Measurements from ENCODE around the gene HMX1.

Gene HMX1

GRCh38 chr4:8854931-8855330 is 16.7 kb downstream of the HMX1 start:
- no peak for FAIRE-seq

GRCh38 chr4:8854016-8854415 is 17.6 kb downstream of the HMX1 start:
- FAIRE-seq = no peak

- no peak for FAIRE-seq
Observed at GRCh38 chr4:8853249-8853648, 18.4 kb downstream of the HMX1 start.

DNA sequence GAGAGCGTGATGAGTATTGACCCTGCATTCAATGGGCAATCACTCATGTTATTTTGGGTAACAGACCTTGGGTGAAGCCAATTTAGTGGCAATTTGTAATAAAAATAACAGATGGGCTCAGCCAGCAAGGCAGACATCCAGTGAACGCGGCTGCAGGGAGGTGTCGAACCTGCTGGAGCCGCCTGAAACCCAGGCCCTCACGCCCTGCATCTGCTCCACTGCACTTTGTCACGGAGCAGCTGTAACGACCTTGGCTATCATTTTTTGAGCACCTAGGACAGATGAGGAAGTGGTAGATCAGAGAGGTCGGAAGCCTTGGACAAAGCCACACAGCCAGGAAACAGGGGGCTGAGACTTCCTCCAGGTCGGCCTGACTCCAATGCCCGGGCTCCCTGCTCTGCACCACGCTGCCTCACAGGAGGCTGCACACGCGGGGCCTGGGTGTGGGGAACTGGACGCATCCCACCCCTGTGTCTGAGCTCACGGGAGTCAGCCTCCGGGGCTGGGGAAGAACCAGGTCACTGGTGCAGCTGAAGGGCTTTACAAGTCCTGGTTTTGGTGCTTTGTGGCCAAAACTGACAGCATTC is 19.4 kb downstream of the HMX1 start:
- FAIRE-seq = no peak

DNA sequence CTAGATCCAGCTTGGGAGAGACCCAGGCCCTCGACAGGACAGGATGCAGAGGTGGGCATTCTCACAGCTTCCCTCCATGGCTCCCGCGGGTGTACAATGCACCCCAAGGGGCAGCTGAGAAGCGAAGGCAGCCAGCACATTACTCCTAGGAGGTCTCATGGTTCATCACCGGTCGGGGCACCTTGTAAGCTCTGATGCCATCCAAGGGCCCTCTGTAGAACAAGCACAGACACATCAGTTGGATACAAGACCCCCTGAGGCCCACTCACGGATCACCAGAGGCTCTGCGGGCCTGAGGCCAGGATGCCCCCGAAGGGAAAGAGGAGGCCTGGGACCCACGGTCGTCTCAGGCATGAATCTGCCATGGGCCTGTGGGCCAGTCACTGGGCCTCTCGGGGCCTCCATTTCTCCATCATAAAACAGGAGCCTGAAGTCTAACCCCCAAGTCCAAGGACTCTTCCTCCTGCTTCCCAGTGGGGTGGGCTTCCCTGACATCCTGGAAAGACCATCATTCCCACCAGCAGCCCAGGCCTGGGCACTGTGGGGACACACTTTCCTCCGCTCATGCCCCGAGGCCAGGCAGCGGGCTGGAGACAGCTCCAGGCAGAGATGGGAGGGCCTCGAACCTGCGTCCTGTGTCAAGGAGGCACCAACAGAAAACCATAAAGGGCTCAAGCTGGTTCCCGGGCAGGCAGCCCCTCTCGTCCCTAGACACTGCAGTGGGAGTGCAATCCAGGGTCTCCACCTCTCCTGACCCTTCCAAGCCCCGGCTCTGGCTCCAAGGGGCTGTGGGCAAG is 20.1 kb downstream of the HMX1 start:
- FAIRE-seq = no peak

- FAIRE-seq = no peak
Observed at GRCh38 chr4:8850830-8851188, 20.8 kb downstream of the HMX1 start.

DNA sequence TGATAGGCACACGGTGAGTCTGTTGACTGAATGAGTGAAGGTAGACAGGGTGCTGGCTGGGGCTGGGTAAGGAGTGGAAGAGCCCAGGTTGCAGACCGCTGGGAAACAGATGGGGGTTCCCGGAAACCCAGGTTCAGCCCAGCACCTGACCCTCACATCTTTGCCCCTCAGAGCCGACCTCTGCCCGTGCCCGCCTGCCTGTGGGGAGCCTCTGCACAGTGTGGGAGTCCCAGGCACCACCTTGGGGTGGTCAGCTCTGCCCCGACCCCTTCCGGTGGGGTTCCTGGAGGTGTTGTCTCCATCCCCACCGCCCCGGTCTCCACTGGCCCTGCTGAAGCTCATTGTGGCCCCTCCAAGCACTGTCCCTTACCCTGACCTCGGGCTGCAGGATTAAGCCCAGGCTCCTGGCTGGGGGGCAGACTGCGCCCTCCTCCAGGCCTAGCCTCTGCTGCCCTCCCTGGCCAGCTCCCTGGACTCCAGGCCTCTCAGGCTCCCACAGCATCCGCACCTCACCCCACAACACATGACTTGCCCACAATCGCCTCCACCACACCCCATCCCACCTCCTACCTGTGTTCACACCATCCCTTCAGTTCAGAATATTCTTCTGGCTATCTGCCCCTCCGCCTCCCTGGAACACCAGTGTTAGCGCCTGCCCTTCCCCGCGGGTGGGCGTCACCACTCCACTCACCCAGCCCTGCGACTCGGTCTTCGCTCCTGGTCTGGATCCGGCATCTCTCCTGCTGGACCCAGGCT is 21.4 kb downstream of the HMX1 start:
- FAIRE-seq = no peak

GRCh38 chr4:8849266-8850073 is 22.2 kb downstream of the HMX1 start:
- FAIRE-seq = no peak

DNA sequence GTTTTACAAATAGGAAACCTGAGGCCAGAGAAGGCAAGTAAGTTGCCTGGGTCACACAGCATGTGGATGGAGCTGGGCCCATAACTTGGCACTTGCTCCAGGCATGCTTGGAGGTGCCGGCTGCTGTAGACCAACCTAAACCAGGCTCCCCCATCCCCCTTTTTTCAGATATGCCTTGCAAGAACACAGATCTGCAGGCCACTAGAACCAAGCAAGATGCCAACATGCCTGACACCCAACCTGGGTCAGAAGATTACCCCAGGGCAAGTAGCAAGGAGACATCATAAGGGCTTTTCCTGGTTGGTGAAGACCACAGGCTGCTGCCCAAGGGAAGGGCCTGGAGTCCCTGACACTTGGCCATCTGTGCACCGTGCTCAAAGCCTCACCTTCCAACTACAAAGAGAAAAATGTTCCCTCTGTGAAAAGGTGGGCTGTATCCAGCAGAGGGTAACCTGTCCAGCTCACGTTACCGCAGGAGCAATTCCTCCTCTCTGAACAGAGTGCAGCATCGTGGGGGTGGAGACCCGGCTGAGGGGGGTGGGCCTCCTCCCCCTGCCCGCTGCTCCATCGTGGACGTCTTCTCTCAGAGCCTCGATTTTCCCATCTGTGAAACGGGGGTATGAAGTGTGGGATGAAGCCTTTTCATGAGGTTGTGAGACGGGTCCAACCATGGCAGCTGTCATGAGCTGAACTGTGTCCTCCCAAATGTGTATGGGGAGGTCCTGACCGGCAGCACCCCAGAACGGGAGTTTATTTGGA is 23.0 kb downstream of the HMX1 start:
- no peak for FAIRE-seq

DNA sequence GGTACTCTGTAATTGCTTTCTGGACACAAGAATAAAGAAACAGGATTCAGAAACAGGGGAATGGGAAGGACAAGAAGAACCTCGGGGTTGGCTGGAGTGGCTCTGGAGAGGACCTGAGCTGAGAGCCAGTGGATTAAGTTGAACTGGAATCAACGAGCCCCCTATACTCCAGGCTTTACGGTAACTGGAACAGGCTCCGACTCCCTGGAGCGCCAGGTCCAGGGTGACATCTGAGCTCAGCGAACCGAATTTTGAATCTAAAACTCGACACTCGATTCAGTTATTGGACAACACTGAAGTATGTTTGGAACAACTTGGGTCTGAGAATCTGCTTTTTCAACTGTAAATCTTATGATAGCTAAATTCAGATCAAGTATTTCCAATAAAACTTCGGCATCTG is 23.9 kb downstream of the HMX1 start:
- no peak for FAIRE-seq

- FAIRE-seq = no peak
Observed at GRCh38 chr4:8847331-8847730, 24.3 kb downstream of the HMX1 start.

DNA sequence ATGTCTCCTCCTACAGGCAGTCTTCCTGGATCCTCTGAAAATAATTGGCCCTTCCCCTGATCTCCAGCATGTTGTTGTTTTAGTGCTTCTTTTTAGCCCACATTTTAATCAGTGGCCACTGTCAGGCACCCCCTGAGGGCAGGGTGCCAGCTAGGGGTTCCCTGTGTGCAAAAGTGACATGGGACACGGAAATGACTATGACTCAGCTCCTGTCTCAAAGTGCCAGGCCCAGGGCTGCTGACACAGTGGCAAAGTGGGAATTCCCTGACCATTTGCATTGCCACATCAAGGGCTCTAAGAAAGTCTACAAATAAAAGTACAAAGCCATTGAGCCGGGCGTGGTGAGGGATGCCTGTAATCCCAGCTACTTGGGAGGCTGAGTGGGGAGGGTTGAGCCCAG is 24.8 kb downstream of the HMX1 start:
- no peak for FAIRE-seq

DNA sequence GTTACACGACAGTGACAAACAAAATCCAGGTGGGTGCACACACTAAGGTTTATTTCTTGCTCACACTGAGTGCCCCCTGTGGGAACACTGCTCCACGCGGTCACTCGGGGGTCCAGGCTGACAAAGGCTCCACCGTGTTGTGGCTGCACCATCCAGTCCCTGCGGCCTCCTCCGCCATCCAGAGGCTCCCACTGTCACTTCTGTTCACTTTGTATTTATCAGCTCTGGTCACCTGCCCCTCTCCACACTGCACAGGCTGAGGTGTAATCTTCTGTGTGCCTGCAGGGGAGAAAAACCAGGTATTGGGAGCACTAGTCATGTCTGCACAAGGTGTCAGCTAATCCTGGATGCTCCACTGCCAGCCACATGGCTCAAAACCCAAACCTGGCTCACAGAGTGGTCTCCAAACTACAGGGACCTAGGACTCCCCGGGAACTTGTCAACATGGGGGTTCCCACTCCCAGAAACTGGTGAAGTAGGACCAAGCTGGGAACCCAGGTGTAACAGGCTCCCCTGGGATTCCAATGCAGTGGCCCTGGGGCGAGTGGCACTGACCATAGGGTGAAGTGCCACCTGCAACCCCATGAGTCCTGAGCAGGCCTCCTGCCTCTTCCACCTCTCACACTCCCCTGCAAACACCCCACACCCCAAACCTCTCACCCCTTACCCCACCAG is 25.5 kb downstream of the HMX1 start:
- FAIRE-seq = no peak

GRCh38 chr4:8844976-8845690 is 26.5 kb downstream of the HMX1 start:
- FAIRE-seq = no peak

DNA sequence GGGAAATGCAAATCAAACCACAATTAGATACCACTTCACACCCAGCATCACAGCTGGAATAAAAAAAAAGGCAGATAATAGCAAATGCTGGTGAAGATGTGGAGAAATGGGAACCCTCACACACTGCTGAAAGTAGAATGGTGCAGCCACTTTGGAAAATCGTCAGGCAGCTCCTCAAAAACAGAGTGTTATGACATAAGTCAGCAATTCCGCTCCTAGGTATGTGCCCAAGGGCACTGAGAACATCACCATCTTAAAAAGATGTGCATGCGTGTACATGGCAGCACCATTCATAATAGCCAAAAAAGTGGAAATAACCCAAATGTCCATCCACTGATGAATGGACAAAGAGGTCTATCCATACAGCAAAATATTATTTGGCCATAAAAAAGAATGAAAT is 28.0 kb downstream of the HMX1 start:
- no peak for FAIRE-seq

GRCh38 chr4:8842614-8843013 is 29.0 kb downstream of the HMX1 start:
- no peak for FAIRE-seq

DNA sequence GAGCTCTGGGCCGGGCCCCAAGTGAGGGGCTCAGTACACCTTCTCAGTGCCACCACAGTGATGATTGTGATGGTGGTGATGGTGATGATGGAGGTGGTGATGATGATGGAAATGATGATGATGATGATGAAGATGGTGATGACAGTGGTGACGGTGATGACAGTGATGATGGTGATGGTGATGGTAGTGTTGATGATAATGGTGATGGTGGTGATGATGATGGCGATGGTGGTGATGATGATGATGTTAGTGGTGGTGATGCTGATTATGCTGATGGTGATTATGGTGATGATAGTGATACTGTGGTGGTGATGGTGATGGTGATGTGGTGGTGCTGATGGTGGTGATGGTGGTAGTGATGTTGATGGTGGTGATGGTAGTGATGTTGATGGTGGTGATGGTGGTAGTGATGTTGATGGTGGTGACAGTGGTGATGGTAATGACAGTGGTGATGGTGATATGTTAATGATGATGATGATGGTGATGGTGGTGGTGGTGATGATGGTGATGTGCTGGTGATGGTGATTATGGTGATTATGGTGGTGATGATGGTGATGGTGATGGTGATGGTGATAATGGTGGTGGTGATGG is 29.9 kb downstream of the HMX1 start:
- FAIRE-seq = no peak

DNA sequence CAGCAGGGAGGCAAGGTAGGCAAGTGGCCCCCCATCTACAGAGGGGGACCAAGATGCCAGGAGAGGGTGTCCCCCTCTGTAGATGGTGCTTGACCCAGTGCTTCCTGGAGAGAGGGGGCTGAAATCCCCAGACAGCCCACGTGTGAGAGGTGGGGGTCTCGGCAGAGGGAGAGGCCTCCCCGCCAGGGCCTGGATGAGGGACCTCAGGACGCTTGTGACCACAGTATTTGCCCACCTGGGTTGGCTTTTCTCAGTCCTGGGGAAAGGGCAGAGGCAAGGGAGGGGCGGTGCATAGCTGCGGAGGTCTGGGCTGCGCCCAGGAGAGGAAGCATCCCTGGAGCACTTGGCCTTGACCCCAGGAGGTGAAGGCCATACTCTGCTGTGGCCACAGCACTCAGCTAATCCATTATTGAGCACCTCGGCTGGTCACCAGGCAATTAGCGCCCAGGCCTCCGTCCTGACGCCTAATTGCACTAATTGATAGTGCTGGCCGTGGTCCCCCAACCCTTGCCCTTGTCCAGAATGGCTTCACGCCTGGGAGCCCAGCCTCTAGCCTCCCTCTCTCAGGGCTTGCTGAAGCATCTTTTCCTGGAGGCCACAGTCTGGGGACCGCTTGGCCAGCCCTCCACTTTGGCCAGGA is 30.7 kb downstream of the HMX1 start:
- FAIRE-seq = no peak

DNA sequence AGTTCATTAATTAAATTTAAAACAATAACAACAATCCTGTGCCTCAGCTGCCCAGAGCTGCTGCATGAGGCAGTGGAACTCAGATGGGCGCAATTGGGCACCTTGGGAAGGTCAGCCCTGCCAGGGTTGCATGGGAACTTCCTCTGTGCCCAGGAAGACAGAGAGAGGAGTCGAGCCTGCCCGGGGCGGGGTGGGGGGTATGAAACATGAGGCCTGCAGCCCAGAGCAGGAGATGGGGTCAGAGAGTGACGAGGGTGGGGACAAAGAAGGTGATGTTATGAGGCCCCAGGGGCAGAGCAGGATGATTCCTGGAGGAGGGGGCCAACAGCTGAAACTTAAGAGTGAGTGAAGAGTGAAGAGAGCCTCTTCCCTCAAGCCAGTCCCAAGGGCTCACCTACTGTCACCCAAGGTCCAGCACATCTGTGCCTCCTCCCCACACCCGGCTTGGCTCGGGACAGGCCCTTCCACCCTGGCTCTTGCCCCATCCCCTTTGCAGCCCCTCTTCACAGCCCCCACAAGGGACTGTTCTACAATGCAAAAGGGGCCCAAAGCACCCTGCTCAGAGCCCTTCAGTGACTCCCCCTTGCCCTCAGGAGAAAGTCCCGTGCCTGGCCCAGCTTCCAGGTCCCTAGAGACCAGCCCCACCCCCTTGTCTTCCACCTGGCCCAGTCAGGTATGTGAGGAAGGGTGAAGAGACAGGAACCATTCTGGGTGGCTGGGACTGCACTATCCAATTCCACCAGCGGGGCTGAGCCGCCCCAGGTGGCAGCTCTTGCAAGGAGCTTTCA is 31.4 kb downstream of the HMX1 start:
- FAIRE-seq = no peak

All from islet of Langerhans (tissue), 1 donor.